ENCODE data around the gene ANKRD63.

ANKRD63 gene

GRCh38 chr15:40252438-40253166 is 30.3 kb downstream of the ANKRD63 start:
- peak overlapping the region; percentile 55 to 68 for H3K4me3 ChIP-seq (ENCODE audit: low read depth in 1 of 2, low read length in 2 of 2)
- peaks cover 0 to 13% of the 10 kb centered on the region in 2 donors for H3K4me1 ChIP-seq (ENCODE audit: control insufficient read depth in 1 of 2, insufficient read depth in 2 of 2, low read length in 2 of 2)
- H3K27ac ChIP-seq (ENCODE audit: low read length) = no peak overlapping the region
- no peaks in the 10 kb centered on the region for H3K36me3 ChIP-seq (ENCODE audit: control insufficient read depth in 1 of 2, insufficient read depth in 2 of 2, low read length in 2 of 2)
- peaks cover 10% of the 10 kb centered on the region for H3K27me3 ChIP-seq (ENCODE audit: low read depth, low read length)
- no peaks in the 10 kb centered on the region for H3K9me3 ChIP-seq (ENCODE audit: control insufficient read depth in 1 of 2, low read length in 2 of 2)

DNA sequence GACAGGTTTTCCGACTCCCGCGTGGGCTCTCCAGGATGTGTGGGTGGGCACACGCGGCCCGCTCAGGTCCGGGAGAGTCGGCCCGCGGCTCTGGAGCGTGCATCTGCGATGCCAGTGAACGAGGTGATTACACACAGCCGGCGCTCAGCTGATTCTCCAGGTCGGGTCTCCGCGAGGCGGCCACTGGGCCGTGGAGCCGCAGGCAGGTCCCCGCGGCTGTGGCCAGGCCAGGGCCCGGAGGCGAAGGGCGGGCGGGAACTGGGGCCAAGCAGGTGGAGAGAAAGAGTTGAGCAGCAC is 30.8 kb downstream of the ANKRD63 start:
- no peaks in the 10 kb centered on the region for H3K36me3 ChIP-seq (ENCODE audit: control insufficient read depth in 1 of 2, insufficient read depth in 2 of 2, low read length in 2 of 2)
- no peaks in the 10 kb centered on the region for H3K9me3 ChIP-seq (ENCODE audit: control insufficient read depth in 1 of 2, low read length in 2 of 2)
- H3K4me3 ChIP-seq (ENCODE audit: low read depth in 1 of 2, low read length in 2 of 2) = peak overlapping the region in 1 of 2 donors; percentile 68
- peaks cover 10% of the 10 kb centered on the region for H3K27me3 ChIP-seq (ENCODE audit: low read depth, low read length)
- no peak overlapping the region for H3K27ac ChIP-seq (ENCODE audit: low read length)
- H3K4me1 ChIP-seq (ENCODE audit: control insufficient read depth in 1 of 2, insufficient read depth in 2 of 2, low read length in 2 of 2) = peaks cover 0 to 13% of the 10 kb centered on the region in 2 donors

GRCh38 chr15:40251486-40252140 is 31.3 kb downstream of the ANKRD63 start:
- peaks cover 10% of the 10 kb centered on the region for H3K27me3 ChIP-seq (ENCODE audit: low read depth, low read length)

GRCh38 chr15:40250771-40251483 is 31.9 kb downstream of the ANKRD63 start:
- H3K36me3 ChIP-seq (ENCODE audit: control insufficient read depth in 1 of 2, insufficient read depth in 2 of 2, low read length in 2 of 2) = no peaks in the 10 kb centered on the region
- no peaks in the 10 kb centered on the region for H3K9me3 ChIP-seq (ENCODE audit: control insufficient read depth in 1 of 2, low read length in 2 of 2)
- no peak overlapping the region for H3K27ac ChIP-seq (ENCODE audit: low read length)
- H3K27me3 ChIP-seq (ENCODE audit: low read depth, low read length) = peaks cover 10% of the 10 kb centered on the region
- no peak overlapping the region for H3K4me3 ChIP-seq (ENCODE audit: low read depth in 1 of 2, low read length in 2 of 2)
- H3K4me1 ChIP-seq (ENCODE audit: control insufficient read depth in 1 of 2, insufficient read depth in 2 of 2, low read length in 2 of 2) = peaks cover 0 to 13% of the 10 kb centered on the region in 2 donors

More at GRCh38 chr15:40251486-40252140, 31.3 kb downstream of the ANKRD63 start:
- Histone ChIP-seq H3K36me3 (ENCODE audit: control insufficient read depth in 1 of 2, insufficient read depth in 2 of 2, low read length in 2 of 2) (no peaks in the 10 kb centered on the region), H3K9me3 (ENCODE audit: control insufficient read depth in 1 of 2, low read length in 2 of 2) (no peaks in the 10 kb centered on the region), H3K4me1 (ENCODE audit: control insufficient read depth in 1 of 2, insufficient read depth in 2 of 2, low read length in 2 of 2) (peaks cover 0 to 13% of the 10 kb centered on the region in 2 donors), H3K4me3 (ENCODE audit: low read depth in 1 of 2, low read length in 2 of 2) (no peak overlapping the region), H3K27ac (ENCODE audit: low read length) (no peak overlapping the region)

DNA sequence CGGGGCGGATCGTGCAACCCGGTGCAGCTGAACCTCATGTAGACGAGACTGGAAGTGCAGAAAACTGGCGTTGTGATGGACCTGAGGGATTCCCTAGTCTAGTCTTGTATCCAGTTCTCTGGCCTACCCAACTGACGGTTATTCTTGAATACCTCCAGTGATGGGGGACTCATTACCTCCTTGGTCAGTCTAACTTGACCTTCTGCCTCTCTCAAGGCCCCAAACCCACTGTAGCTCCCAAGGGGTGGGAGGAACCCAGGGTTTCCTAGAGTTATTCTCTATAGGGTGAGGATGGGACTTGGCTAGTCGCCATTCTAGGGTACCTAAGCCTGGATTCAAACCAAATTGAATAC is 32.6 kb downstream of the ANKRD63 start:
- Histone ChIP-seq H3K9me3 (ENCODE audit: control insufficient read depth in 1 of 2, low read length in 2 of 2) (no peaks in the 10 kb centered on the region), H3K27me3 (ENCODE audit: low read depth, low read length) (peaks cover 10% of the 10 kb centered on the region), H3K4me1 (ENCODE audit: control insufficient read depth in 1 of 2, insufficient read depth in 2 of 2, low read length in 2 of 2) (peaks cover 0 to 13% of the 10 kb centered on the region in 2 donors), H3K36me3 (ENCODE audit: control insufficient read depth in 1 of 2, insufficient read depth in 2 of 2, low read length in 2 of 2) (no peaks in the 10 kb centered on the region), H3K27ac (ENCODE audit: low read length) (no peak overlapping the region), H3K4me3 (ENCODE audit: low read depth in 1 of 2, low read length in 2 of 2) (no peak overlapping the region)

DNA sequence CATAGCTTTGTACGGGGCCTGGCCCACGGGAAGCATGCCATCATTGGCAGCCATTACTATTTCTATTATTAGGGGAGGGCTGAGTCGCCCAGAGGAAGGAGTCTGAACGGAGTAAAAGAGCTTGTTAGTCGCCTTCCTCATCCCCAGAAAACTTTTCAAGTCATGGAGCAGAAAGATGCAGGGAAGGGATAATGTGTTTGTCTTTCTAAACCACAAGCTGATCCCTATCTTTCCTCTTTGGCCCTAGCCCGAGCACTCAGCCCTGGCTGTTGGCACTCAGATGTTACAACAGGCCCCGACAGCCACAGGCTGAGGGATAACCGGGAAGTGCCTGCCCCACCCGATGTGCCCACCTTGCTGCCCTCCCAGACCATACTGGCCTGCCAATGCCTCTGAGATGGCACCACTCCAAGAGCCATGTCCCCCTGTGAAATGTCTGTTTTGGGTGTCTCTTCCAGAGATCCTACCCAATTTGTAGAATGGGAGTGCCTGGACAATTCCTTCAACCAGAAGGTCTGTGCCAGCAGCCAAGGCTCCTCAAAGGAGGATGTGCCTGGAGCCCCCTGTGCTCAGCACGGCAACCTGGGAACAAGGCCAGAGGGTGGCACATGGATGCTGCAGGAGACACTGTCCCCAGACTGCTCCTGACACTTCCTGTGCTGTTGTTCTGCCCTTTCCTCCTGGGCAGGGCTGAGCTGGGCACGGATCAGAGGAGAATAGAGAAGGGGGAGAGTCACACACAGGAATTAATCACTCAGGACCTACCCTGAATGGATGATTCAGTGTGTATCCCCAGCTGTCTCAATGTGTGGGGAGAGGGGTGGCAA is 33.2 kb downstream of the ANKRD63 start:
- H3K4me3 ChIP-seq (ENCODE audit: low read depth in 1 of 2, low read length in 2 of 2) = no peak overlapping the region
- H3K4me1 ChIP-seq (ENCODE audit: control insufficient read depth in 1 of 2, insufficient read depth in 2 of 2, low read length in 2 of 2) = peaks cover 0 to 13% of the 10 kb centered on the region in 2 donors
- H3K27ac ChIP-seq (ENCODE audit: low read length) = no peak overlapping the region
- H3K27me3 ChIP-seq (ENCODE audit: low read depth, low read length) = peaks cover 10% of the 10 kb centered on the region
- no peaks in the 10 kb centered on the region for H3K9me3 ChIP-seq (ENCODE audit: control insufficient read depth in 1 of 2, low read length in 2 of 2)
- H3K36me3 ChIP-seq (ENCODE audit: control insufficient read depth in 1 of 2, insufficient read depth in 2 of 2, low read length in 2 of 2) = no peaks in the 10 kb centered on the region

DNA sequence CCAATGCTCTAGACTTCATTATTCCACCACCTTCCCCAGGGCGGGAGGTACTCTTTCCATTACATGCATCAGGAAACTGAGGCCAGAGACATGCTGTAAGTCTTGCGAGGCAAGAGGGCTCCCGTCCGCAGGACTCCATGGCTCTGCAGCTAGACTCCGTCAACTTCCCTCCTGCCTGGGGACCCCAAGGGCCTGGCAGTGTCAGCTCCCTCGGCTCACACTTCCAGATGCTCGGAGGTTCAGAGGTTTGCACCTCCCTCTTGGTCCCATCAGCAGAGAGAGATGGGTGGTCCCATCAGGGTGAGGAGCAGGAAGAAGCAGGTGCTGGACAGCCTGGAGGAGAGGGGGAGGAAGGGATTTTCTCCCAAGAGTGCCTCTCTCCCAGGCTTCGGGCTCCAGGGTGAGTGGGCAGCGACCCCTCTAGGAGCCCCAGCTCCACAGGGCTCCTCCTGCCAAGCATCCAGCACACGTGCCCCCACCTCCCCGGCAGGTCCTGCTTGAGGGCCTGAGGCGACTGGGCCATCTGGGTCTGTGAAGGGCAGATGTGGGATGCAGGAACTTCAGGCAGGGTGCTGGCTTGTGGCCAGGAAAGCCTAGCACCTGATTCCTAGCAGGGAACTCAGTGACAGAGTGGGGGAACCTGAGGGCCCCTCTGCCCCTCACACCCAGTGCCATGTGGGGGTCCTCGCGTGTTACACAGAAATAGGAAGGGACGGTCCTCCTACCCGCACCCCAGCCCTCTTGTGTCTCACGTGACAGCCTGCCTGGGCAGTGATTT is 34.7 kb downstream of the ANKRD63 start:
- peaks cover 5% of the 10 kb centered on the region for H3K27me3 ChIP-seq (ENCODE audit: low read depth, low read length)
- H3K27ac ChIP-seq (ENCODE audit: low read length) = no peak overlapping the region
- no peaks in the 10 kb centered on the region for H3K9me3 ChIP-seq (ENCODE audit: control insufficient read depth in 1 of 2, low read length in 2 of 2)
- peaks cover 0 to 11% of the 10 kb centered on the region in 2 donors for H3K4me1 ChIP-seq (ENCODE audit: control insufficient read depth in 1 of 2, insufficient read depth in 2 of 2, low read length in 2 of 2)
- no peaks in the 10 kb centered on the region for H3K36me3 ChIP-seq (ENCODE audit: control insufficient read depth in 1 of 2, insufficient read depth in 2 of 2, low read length in 2 of 2)
- H3K4me3 ChIP-seq (ENCODE audit: low read depth in 1 of 2, low read length in 2 of 2) = no peak overlapping the region

DNA sequence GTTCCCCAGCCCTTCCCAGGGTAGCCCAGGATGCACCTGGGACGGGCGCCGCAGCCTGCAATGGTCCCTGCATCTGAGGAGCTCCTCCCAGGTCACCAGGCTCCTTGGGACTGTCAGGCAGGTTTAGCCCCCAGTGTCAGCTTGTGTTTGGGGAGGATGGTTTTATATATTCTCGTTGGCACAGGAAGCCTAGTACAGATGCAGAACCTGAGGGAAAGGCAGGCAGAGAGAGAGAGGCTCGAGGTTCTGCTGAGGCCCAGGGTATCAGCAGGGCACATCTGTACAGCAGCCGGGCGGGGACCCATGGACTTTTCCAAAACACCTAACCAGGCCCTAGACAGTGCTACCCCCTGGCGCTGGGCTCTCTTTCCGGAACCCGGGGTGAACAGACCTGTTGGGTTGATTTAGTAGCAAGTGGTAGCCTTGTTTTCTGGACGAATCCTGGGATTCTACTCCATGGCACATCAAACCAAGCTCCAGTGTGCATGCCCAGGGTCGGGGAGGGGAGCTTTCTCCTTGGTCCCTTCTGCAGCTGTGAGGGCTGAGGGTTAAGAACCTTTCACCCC is 35.4 kb downstream of the ANKRD63 start:
- Histone ChIP-seq H3K9me3 (ENCODE audit: control insufficient read depth in 1 of 2, low read length in 2 of 2) (no peaks in the 10 kb centered on the region), H3K36me3 (ENCODE audit: control insufficient read depth in 1 of 2, insufficient read depth in 2 of 2, low read length in 2 of 2) (no peaks in the 10 kb centered on the region), H3K4me3 (ENCODE audit: low read depth in 1 of 2, low read length in 2 of 2) (no peak overlapping the region), H3K27ac (ENCODE audit: low read length) (no peak overlapping the region), H3K4me1 (ENCODE audit: control insufficient read depth in 1 of 2, insufficient read depth in 2 of 2, low read length in 2 of 2) (peaks cover 0 to 4% of the 10 kb centered on the region in 2 donors), H3K27me3 (ENCODE audit: low read depth, low read length) (no peaks in the 10 kb centered on the region)

DNA sequence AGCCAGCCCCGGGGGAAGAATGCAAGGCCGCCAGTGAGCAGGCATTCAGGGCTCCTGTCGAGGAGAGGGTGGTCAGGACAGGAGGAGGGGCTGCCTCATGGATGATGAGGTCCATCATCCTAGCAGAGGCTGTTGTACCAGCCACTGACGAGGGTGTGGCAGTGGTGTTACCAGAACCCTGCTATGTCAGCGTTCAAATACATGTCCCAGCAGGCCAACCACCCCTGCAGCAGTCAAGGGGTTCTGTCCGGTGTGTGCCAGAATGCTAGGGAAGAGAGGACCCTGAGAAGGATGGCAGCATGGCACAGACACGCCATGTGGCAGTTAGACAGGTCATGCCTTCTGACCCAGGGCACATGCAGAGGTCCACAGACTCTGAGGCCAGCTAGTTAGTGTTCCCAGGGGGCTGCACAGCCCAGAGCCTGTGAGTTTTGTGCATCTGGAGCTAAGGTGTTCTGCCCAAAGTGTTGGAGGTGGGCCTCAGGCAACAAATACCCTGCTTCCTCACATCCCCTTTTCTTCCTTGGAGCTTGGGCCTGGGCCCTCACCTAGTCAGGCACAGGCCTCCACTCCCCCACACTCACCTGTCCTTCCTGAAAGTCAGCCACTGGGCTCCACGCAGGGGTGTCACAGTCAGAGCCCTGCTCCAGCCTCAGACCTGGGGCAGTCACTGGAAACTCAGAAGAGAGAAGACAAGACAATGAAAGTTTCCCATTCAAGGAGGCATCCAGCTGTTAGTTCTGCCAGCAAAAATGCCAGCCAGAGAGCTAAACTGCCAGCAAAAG is 36.2 kb downstream of the ANKRD63 start:
- no peaks in the 10 kb centered on the region for H3K27me3 ChIP-seq (ENCODE audit: low read depth, low read length)
- no peaks in the 10 kb centered on the region for H3K4me1 ChIP-seq (ENCODE audit: control insufficient read depth in 1 of 2, insufficient read depth in 2 of 2, low read length in 2 of 2)
- no peak overlapping the region for H3K4me3 ChIP-seq (ENCODE audit: low read depth in 1 of 2, low read length in 2 of 2)
- no peaks in the 10 kb centered on the region for H3K36me3 ChIP-seq (ENCODE audit: control insufficient read depth in 1 of 2, insufficient read depth in 2 of 2, low read length in 2 of 2)
- H3K9me3 ChIP-seq (ENCODE audit: control insufficient read depth in 1 of 2, low read length in 2 of 2) = no peaks in the 10 kb centered on the region
- no peak overlapping the region for H3K27ac ChIP-seq (ENCODE audit: low read length)
